ENCODE measurements around the gene PRSS22.

The PRSS22 gene

DNA sequence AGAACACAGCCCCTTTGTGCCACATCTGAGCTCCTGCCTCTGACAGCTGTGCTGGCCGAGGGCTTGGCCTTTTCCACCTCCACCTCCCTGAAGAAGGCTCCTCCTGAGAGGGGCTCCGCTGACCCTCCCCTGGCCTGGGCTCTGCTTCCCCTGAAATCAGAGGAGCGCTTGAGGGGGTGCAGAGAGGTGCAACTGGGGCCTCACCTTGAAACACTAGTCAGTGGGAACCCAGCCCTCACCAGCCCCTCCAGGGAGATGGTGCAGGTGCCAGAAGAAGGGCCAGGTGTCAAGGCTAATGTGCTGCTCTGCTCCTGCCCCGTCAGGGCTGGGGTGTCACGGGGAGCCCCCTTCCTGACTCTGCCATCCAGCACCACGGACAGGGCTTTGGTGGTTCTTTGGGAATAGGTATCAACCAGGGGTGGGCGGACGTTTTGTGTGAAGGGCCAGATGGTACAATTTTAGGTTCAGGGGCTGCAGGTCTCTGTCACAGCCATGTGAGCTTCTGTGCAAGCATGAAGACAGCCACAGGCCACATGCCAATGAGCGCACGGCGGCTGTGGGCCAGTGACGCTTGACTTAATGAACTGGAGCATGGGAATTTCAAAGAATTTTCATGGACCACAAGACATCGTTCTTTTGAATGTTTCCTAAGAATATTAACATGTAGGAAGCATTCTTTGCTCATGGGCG, 30.0 kb downstream of the PRSS22 start:
- DNase-seq: peak; percentile 1

DNA sequence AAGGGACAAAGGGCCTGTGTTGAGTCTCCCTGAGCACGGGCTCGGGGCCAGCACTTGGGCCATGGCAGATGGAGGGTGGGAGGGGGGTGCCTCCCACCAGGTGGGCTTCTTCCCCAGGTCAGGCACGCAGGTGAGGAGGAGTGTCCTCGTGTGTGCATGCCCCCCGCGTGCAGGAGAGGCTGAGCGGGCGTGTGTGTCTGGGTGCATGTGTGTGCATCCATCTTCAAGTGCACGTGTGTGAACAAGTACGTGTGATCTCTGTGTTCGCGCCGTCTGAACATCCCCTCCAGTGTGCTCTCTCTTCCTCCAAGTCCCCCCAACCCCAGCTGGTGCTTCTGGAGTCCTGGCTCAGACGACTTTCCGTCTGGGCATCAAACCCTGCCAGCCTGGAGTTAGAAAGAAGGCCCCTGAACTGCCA, 30.6 kb downstream of the PRSS22 start:
- no peak for DNase-seq

GRCh38 chr16:2826591-2827373, 31.2 kb downstream of the PRSS22 start:
- DNase-seq: no peak

DNA sequence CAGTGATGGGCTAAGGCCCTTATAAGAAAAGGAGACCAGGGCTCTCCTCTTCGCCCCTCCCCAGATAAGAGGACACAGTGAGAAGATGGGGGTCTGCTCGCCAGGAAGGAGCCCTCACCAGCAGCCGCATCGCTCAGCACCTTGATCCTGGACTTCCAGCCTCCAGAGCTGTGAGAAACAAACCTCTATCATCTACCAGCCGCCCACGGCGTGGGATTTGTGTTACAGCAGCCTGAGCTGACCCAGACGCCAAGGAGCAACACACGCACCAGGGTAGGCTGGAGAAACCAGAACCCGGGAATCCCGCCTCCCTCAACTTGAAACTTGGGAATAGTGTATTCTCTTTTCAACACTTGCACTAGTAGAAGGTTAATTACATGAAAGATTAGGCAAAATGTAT, 32.1 kb downstream of the PRSS22 start:
- DNase-seq: no peak

DNA sequence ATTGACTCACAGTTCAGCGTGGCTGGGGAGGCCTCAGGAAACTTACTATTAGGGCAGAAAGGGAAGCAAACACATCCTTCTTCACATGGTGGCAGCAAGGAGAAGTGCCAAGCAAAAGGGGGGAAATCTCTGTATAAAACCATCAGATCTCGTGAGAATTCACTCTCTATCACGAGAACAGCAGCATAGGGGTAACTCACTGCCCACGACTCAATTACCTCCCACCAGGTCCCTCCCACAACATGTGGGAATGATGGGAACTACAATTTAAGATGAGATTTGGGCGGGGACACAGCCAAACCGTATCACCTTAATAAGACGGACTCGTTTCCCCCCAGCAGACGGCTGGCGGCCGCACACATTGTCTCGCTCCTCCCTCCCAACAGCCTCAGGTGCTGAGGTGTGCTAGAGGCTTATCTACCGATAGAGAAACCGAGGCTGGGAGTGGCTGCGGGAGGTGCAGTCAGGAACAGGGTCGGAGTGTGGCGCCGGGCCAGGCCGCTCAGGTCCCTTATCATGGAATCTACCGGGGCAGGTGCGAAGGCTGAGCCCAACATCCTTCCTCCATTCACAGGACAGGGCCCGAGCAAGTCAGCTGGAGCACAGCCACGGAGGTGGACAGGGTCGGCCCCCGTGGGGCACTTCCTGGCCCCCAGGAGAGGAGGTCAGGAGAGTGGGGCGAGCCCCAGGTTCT, 32.8 kb downstream of the PRSS22 start:
- DNase-seq: no peak

DNA sequence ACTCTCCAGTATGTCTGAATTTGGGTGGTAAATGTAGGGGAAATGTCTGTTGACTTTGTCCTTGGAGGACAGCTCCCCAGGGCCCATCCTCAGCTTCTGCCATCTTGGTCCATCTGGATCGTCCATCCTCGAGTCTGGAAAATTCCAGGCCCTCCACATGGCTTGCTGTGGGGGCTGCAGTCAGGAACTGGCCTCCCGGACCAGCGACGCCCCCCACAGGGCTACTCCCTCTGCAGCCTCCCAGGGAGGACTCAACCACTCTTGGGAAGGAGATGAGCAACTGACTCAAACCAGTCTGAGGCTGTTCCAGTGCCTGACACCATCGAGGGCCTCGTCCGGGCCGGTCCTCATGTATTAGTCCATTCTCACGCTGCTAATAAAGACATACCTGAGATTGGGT, 33.3 kb downstream of the PRSS22 start:
- no peak for DNase-seq

DNA sequence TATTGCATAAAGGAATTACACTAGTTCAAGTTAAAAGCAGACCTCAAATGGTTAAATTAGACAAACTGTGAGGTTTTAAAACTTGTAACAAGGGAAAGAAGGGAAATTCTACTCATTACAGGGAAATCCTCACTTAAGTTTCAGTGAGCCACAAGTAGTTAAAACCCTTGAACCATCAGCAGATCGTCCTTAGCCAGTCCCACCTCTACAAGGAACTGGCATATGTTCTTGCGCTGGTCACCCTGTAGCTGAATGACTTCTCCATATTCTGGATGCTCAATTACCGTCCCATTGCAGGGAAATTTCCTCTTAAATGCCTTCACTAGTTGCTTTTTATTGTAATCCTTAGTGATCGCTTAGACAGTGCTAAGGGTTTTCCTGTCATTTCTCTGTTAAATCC, 35.5 kb downstream of the PRSS22 start:
- DNase-seq: no peak

GRCh38 chr16:2822158-2822495, 35.8 kb downstream of the PRSS22 start:
- no peak for DNase-seq

DNA sequence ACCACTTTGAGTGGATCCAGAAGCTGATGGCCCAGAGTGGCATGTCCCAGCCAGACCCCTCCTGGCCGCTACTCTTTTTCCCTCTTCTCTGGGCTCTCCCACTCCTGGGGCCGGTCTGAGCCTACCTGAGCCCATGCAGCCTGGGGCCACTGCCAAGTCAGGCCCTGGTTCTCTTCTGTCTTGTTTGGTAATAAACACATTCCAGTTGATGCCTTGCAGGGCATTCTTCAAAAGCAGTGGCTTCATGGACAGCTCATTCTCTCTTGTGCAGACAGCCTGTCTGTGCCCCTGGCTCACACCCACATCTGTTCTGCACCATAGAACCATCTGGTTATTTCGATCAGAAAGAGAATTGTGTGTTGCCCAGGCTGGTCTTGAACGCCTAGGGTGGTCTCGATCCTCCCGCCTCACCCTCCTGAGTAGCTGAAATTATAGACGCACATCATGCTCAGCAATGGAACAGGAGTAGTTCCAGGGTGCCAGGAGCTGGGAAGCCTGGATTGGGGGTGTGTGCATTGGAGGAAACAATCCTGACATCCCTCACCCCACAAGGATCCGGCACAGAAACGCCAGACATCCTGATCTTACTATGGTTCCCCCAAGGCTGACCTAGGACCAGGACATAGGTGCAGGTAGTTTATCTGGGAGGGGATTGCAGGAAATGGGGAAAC, 36.3 kb downstream of the PRSS22 start:
- DNase-seq: peak; percentile 62

DNA sequence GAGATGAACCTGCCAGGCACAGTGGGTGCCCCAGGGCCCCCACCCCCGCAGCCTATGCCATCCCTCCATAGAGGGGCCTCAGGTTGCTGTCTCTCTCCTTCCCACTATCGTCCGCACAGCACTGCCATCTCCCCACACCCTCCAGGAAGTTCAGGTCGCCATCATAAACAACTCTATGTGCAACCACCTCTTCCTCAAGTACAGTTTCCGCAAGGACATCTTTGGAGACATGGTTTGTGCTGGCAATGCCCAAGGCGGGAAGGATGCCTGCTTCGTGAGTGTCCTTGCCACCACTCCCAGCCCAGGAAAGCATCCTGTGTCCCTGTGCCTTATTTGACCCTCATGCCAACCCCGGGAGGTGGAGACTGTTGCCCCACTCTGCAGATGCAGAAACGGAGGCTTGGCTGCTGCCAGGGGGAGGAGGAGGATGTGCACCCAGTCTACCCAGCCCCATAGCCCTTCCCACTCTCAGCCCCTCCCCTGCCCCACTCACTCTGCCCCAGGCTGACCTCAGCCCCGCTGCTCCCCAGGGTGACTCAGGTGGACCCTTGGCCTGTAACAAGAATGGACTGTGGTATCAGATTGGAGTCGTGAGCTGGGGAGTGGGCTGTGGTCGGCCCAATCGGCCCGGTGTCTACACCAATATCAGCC, 37.0 kb downstream of the PRSS22 start:
- DNase-seq: no peak

DNA sequence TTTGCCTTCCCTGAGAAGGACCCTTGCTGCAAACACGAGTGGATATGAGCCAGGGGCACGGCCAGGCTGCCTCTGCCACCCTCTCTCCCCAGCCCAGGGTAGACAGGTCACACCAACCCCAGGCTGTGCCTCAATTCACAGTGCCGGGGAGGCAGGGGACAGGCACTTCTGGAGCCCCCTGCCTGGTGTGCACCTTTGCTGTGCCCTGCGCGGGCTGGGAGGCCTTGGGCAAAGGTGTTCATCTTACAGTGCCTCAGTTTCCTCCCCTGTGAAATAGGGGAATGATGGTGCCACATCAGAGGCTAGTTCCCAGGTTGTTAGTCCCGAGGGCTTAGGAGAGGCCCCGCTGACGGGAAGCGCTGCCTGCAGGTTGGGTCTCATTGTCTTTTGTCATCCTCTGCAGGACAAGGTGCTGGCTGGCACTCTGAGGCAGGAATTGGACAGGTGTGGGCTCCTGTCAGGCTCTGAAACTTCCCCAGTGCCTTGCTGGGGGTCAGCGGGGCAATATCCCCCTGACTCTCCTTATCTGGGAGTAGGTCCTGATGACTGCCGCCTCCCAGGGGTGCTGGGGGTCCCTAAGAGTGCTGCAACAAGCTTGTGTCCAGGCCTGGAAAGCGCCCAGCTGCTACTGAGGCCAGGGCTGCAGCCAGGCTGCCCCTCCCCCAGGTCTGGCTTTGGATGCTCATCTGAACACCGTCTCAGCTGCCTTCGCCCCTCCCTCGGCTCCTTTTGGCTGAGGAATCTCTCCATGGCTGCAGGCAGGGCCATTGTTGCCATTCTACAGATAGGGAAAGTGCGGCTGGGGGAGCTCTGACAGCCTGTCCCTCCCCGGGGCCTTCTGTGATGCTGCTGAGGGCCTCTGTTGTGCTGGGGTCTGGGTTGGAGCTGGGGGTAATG, 37.8 kb downstream of the PRSS22 start:
- DNase-seq: no peak

DNA sequence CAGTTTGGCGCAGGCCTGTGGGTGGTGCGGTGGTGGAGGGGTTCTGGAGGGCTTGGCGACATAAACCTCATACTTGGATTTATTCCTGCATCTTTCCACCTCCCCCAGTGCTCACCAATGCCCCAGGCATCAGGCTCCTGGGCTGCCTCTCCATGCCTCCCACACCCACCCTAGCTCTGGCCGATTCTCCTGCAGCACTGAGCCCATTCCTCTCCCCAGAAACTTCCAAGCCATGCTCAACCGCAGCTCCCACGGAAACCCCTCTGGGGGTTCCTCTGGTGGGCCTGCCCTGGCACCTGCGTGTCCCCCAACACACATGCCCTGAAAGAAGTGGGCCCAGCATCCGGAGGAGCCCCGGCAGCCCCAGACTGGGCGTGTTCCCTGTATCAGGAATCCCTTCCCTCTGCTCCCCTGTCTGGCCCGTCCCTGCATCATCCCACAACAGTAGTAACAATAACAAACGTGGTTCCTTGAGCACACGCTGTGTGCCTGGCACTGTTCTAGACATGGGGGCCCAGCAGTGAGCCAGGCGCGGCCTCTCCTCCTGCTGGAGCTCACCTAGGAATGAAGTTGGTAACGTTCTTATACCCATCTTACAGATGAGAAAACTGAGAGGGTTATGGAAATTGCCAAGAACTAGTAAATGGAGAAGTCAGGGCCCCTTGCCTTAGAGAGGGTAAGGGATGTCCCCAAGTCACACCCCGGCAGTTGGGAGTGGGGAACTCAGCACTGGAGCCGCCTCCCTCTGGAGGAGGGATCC, 38.6 kb downstream of the PRSS22 start:
- no peak for DNase-seq

DNA sequence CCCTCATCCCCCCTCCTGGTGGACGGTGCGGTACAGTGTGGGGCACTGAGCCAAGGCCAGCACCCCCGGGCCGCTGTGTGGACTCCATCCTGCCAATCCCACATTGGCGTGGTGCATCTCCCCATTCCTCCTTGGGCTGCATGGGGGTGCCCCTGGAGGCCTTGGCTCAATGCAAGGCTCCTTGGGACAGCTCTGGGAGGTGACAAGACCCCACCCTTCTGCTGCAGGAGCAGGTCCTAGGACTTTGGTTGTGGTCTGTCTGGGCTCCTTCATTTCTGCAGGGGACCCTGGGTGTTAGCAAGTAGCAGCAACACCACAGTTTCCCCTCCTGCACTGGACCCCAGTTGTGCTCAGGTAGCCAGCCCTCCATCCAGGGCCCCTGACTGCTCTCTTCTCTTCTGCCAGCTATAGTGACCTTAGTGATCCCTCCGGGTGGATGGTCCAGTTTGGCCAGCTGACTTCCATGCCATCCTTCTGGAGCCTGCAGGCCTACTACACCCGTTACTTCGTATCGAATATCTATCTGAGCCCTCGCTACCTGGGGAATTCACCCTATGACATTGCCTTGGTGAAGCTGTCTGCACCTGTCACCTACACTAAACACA, 39.6 kb downstream of the PRSS22 start:
- no peak for DNase-seq

- no peak for DNase-seq
Measured at GRCh38 chr16:2817340-2818271, 40.4 kb downstream of the PRSS22 start.

DNA sequence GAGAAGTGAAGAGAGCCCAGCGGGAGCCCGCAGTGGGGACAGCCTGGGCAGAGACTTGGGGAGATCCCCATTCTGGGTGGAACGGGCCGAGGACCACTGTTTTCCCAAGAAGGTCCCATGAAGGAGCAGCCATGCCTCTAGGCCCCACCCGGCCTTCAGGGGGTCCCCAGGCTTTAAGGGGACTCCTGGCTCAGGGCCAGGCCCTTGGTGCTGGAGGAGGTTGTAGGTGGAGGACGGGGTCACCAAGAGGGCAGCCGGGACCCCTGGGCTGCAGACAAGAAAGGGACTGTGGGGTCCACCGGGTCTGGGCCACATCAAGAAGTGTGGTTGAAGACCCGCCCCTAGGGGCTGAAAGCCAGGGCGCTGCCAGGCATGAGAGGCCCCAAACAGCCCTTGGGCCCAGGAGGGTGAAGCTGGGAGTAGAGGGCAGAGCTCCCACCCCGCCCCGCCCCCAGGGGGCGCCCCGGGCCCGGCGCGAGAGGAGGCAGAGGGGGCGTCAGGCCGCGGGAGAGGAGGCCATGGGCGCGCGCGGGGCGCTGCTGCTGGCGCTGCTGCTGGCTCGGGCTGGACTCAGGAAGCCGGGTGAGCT, 41.1 kb downstream of the PRSS22 start, which contains the start of gene PRSS21:
PRSS21 (plus strand) TSS at position 487 of the 589 bp plus-strand sequence; CDS start at position 519, 32 bp downstream.
- DNase-seq: no peak

GRCh38 chr16:2815299-2815771, 42.6 kb downstream of the PRSS22 start:
- no peak for DNase-seq

- no peak for DNase-seq
Measured at GRCh38 chr16:2814551-2815298, 43.2 kb downstream of the PRSS22 start.

GRCh38 chr16:2813771-2814221, 44.2 kb downstream of the PRSS22 start:
- no peak for DNase-seq
